ENCODE results near the gene CDH13. TPM values are rescaled to one million over a fixed set of nuclear protein-coding genes. Genes with fewer than 3 reads are reported as not detected.

Gene CDH13
- total and polyA plus RNA-seq, 2 experiments from 2014 or later, result 1.6 to 4.4 TPM

DNA sequence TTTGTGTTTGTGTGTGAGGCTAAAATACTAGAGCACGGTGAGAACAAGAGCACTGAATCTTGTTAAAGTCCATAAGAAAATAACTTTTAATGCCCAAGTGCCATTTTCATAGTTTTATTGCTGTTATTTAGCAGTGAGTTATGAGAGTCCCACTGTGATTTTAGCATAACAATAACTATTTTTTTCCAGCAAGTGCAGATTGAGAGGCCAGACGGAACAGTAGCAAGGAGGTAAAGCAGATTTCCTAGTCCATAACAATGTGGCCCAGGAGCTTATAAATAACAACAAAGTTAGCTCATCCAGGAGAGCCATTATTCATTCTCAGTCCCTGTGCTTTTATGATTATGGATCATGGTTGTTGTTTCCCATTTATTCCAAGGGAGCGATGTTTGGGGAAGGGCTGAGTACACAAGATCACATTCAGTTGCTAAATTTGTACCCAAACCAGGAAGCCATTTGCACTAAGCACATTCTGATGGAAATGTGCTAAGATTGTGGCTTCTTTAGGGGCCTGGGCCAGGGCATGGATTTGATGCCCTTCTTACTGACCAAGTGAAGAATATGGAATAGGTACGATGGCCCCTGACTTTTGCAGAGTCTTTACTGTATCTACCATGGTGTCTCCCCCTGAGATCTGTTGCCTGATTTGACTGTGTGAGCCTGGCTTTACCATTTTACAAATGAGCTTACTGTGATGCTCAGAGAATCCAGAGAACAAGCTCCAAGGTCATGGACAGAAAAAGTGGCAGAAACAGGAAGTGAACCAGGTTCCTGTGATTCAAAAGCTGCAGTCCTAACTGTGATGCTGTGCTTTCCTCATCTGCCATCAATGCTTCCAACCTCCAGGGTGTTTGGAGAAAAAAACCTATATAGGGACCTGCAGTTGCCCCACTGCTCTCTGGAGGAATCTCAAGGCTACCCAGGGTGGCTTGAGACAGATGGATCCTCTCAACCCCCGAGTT, 976.3 kb downstream of the CDH13 start:
- H3K27me3 ChIP-seq (ENCODE audit: insufficient read depth), result no peaks in the 10 kb centered on the region
- H3K4me3 Mint-ChIP-seq, result peak overlapping the region; percentile 8; the same call in 2 of the 3 replicates
- H3K4me1 Mint-ChIP-seq, result peaks cover 44% of the 10 kb centered on the region
- peak overlapping the region; percentile 8 for H3K4me3 ChIP-seq
- H3K4me2 ChIP-seq, result peak overlapping the region; percentile 23
- H3K79me2 ChIP-seq (replicated peaks; ENCODE audit: insufficient read depth), result no peaks in the 10 kb centered on the region
- no peaks in the 10 kb centered on the region for H3F3A ChIP-seq (replicated peaks; ENCODE audit: low read depth)
- DNase-seq (ENCODE audit: low spot score) (peak; percentile 50), ATAC-seq (peak; percentile 72)
- peak overlapping the region; percentile 81 for H3K27ac ChIP-seq (ENCODE audit: low read depth)
- H3K4me1 ChIP-seq (ENCODE audit: insufficient read depth), result peaks cover 23% of the 10 kb centered on the region
- peaks cover 14% of the 10 kb centered on the region; the same call in 2 of the 3 replicates for H3K9me3 Mint-ChIP-seq
- no peaks in the 10 kb centered on the region for H3K36me3 ChIP-seq (ENCODE audit: insufficient read depth)
- no peaks in the 10 kb centered on the region for H4K20me1 ChIP-seq (replicated peaks; ENCODE audit: insufficient read depth)
- no peak overlapping the region for H2AFZ ChIP-seq
- TF ChIP-seq, protein P1, sequence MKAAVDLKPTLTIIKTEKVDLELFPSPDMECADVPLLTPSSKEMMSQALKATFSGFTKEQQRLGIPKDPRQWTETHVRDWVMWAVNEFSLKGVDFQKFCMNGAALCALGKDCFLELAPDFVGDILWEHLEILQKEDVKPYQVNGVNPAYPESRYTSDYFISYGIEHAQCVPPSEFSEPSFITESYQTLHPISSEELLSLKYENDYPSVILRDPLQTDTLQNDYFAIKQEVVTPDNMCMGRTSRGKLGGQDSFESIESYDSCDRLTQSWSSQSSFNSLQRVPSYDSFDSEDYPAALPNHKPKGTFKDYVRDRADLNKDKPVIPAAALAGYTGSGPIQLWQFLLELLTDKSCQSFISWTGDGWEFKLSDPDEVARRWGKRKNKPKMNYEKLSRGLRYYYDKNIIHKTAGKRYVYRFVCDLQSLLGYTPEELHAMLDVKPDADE (IDR thresholded peaks at IDR 0.05), result no peak
- no peak for TF ChIP-seq JUNB (IDR thresholded peaks at IDR 0.05; ENCODE audit: unreplicated experiment)
- TF ChIP-seq POLR2AphosphoS5 (IDR thresholded peaks at IDR 0.05; ENCODE audit: low read depth), result no peak
- TF ChIP-seq NANOG (IDR thresholded peaks at IDR 0.05; ENCODE audit: borderline replicate concordance), result peak; percentile 37; the same call in 1 of the 2 replicates
- no peak for TF ChIP-seq STAT1 (IDR thresholded peaks at IDR 0.05; ENCODE audit: unreplicated experiment)
- TF ChIP-seq, protein P2, sequence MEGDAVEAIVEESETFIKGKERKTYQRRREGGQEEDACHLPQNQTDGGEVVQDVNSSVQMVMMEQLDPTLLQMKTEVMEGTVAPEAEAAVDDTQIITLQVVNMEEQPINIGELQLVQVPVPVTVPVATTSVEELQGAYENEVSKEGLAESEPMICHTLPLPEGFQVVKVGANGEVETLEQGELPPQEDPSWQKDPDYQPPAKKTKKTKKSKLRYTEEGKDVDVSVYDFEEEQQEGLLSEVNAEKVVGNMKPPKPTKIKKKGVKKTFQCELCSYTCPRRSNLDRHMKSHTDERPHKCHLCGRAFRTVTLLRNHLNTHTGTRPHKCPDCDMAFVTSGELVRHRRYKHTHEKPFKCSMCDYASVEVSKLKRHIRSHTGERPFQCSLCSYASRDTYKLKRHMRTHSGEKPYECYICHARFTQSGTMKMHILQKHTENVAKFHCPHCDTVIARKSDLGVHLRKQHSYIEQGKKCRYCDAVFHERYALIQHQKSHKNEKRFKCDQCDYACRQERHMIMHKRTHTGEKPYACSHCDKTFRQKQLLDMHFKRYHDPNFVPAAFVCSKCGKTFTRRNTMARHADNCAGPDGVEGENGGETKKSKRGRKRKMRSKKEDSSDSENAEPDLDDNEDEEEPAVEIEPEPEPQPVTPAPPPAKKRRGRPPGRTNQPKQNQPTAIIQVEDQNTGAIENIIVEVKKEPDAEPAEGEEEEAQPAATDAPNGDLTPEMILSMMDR (conservative IDR thresholded peaks at IDR 0.05; ENCODE audit: low read depth in 2 of 2), result no peak
- TF ChIP-seq, protein P3, sequence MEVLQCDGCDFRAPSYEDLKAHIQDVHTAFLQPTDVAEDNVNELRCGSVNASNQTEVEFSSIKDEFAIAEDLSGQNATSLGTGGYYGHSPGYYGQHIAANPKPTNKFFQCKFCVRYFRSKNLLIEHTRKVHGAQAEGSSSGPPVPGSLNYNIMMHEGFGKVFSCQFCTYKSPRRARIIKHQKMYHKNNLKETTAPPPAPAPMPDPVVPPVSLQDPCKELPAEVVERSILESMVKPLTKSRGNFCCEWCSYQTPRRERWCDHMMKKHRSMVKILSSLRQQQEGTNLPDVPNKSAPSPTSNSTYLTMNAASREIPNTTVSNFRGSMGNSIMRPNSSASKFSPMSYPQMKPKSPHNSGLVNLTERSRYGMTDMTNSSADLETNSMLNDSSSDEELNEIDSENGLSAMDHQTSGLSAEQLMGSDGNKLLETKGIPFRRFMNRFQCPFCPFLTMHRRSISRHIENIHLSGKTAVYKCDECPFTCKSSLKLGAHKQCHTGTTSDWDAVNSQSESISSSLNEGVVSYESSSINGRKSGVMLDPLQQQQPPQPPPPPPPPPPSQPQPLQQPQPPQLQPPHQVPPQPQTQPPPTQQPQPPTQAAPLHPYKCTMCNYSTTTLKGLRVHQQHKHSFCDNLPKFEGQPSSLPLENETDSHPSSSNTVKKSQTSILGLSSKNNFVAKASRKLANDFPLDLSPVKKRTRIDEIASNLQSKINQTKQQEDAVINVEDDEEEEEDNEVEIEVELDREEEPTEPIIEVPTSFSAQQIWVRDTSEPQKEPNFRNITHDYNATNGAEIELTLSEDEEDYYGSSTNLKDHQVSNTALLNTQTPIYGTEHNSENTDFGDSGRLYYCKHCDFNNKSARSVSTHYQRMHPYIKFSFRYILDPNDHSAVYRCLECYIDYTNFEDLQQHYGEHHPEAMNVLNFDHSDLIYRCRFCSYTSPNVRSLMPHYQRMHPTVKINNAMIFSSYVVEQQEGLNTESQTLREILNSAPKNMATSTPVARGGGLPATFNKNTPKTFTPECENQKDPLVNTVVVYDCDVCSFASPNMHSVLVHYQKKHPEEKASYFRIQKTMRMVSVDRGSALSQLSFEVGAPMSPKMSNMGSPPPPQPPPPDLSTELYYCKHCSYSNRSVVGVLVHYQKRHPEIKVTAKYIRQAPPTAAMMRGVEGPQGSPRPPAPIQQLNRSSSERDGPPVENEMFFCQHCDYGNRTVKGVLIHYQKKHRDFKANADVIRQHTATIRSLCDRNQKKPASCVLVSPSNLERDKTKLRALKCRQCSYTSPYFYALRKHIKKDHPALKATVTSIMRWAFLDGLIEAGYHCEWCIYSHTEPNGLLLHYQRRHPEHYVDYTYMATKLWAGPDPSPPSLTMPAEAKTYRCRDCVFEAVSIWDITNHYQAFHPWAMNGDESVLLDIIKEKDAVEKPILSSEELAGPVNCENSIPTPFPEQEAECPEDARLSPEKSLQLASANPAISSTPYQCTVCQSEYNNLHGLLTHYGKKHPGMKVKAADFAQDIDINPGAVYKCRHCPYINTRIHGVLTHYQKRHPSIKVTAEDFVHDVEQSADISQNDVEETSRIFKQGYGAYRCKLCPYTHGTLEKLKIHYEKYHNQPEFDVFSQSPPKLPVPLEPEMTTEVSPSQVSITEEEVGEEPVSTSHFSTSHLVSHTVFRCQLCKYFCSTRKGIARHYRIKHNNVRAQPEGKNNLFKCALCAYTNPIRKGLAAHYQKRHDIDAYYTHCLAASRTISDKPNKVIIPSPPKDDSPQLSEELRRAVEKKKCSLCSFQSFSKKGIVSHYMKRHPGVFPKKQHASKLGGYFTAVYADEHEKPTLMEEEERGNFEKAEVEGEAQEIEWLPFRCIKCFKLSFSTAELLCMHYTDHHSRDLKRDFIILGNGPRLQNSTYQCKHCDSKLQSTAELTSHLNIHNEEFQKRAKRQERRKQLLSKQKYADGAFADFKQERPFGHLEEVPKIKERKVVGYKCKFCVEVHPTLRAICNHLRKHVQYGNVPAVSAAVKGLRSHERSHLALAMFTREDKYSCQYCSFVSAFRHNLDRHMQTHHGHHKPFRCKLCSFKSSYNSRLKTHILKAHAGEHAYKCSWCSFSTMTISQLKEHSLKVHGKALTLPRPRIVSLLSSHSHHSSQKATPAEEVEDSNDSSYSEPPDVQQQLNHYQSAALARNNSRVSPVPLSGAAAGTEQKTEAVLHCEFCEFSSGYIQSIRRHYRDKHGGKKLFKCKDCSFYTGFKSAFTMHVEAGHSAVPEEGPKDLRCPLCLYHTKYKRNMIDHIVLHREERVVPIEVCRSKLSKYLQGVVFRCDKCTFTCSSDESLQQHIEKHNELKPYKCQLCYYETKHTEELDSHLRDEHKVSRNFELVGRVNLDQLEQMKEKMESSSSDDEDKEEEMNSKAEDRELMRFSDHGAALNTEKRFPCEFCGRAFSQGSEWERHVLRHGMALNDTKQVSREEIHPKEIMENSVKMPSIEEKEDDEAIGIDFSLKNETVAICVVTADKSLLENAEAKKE (CRISPR knock-in tag; IDR thresholded peaks at IDR 0.05), result peak; percentile 63
- TF ChIP-seq, protein P4, sequence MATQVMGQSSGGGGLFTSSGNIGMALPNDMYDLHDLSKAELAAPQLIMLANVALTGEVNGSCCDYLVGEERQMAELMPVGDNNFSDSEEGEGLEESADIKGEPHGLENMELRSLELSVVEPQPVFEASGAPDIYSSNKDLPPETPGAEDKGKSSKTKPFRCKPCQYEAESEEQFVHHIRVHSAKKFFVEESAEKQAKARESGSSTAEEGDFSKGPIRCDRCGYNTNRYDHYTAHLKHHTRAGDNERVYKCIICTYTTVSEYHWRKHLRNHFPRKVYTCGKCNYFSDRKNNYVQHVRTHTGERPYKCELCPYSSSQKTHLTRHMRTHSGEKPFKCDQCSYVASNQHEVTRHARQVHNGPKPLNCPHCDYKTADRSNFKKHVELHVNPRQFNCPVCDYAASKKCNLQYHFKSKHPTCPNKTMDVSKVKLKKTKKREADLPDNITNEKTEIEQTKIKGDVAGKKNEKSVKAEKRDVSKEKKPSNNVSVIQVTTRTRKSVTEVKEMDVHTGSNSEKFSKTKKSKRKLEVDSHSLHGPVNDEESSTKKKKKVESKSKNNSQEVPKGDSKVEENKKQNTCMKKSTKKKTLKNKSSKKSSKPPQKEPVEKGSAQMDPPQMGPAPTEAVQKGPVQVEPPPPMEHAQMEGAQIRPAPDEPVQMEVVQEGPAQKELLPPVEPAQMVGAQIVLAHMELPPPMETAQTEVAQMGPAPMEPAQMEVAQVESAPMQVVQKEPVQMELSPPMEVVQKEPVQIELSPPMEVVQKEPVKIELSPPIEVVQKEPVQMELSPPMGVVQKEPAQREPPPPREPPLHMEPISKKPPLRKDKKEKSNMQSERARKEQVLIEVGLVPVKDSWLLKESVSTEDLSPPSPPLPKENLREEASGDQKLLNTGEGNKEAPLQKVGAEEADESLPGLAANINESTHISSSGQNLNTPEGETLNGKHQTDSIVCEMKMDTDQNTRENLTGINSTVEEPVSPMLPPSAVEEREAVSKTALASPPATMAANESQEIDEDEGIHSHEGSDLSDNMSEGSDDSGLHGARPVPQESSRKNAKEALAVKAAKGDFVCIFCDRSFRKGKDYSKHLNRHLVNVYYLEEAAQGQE (IDR thresholded peaks at IDR 0.05; ENCODE audit: unreplicated experiment), result no peak
- H3K36me3 Mint-ChIP-seq (ENCODE audit: low read depth), result peaks cover 14% of the 10 kb centered on the region; the same call in 2 of the 3 replicates
- H3K27ac Mint-ChIP-seq, result peak overlapping the region; percentile 35
- peaks cover 14% of the 10 kb centered on the region for H3K27me3 Mint-ChIP-seq (ENCODE audit: insufficient read depth, low read depth, poor library complexity)
- H3K9me2 ChIP-seq (ENCODE audit: insufficient read depth), result peaks cover 11% of the 10 kb centered on the region; the same call in 1 of the 2 replicates

All from GM23338 (cell line).